Breast epithelium (tissue), 4 donors: ENCODE measurements around the gene GRM2. TPM values are rescaled to one million over a fixed set of nuclear protein-coding genes. Genes with fewer than 3 reads are reported as not detected.

Source experiments
- DNase-seq, 2 donors: peaks; one replicate each; pipeline ENCODE4 v3.0.0-alpha.2; 2019; ENCODE audit warnings: low spot score in 2 of 2
- H3K27ac ChIP-seq, 2 donors: fragments of 200-600 bp; sonication (generic) in 1 of 2; one replicate each; pipeline ENCODE4 v1.5.1; 2016 to 2019; ENCODE audit warnings: mild to moderate bottlenecking in 1 of 2
- H3K27me3 ChIP-seq, 2 donors: fragments of 200-600 bp; sonication (generic) in 1 of 2; one replicate each; pipeline versions ENCODE4 v1.5.1 to v1.6.0; 2017 to 2019; ENCODE audit warnings: control low read depth in 1 of 2, mild to moderate bottlenecking in 1 of 2
- H3K36me3 ChIP-seq: fragments of 200-600 bp; one replicate; pipeline ENCODE4 v1.5.1; 2019
- H3K4me1 ChIP-seq, 2 donors: fragments of 200-600 bp; sonication (generic); one replicate each; pipeline ENCODE4 v1.5.1; 2016 to 2019; ENCODE audit warnings: control low read depth in 1 of 2
- H3K4me3 ChIP-seq, 3 donors: fragments of 200-600 bp; sonication (generic); 1 replicate in 2 of 3; 2 replicates in 1 of 3; pipeline ENCODE4 v1.5.1; 2016 to 2019; ENCODE audit warnings: mild to moderate bottlenecking in 3 of 3, moderate library complexity in 2 of 3
- H3K9me3 ChIP-seq, 2 donors: fragments of 200-600 bp; sonication (generic) in 1 of 2; one replicate each; pipeline ENCODE4 v1.5.1; 2016 to 2019; ENCODE audit warnings: control low read depth in 1 of 2
- POLR2A ChIP-seq: fragments of 450-650 bp; IDR thresholded peaks from one replicate; pipeline ENCODE4 v1.6.1; 2016; ENCODE audit warnings: antibody characterized with exemption, mild to moderate bottlenecking, moderate library complexity
- POLR2AphosphoS5 ChIP-seq, 3 donors: sonication (generic); formaldehyde crosslinking; IDR thresholded peaks; one replicate each; pipeline ENCODE4 v1.6.1; 2017; ENCODE audit warnings: antibody characterized with exemption in 3 of 3
- intact Hi-C: fragments of 100-400 bp; cut with DNase I; formaldehyde crosslinking; loops from one replicate; pipeline ENCODE4 v1.15.1; 2023; ENCODE audit warnings: low total_unique reads
- total RNA-seq, 3 donors: library from RNA; depleted of rRNA; stranded (reverse); fragments of >200 nt; gene quantifications; one replicate each; pipeline ENCODE4 v1.1.0, GENCODE V29; 2016
- TF ChIP-seq, protein P1 (sequence below), 3 donors: fragments of 450-650 bp; IDR thresholded peaks; one replicate each; pipeline ENCODE4 v1.5.1; 2016 to 2017; ENCODE audit warnings: antibody characterized with exemption in 3 of 3, mild to moderate bottlenecking in 3 of 3, moderate library complexity in 3 of 3

The GRM2 gene
- total RNA-seq, 3 donors from 2014 or later, result 1.3 TPM; not detected in 2

DNA sequence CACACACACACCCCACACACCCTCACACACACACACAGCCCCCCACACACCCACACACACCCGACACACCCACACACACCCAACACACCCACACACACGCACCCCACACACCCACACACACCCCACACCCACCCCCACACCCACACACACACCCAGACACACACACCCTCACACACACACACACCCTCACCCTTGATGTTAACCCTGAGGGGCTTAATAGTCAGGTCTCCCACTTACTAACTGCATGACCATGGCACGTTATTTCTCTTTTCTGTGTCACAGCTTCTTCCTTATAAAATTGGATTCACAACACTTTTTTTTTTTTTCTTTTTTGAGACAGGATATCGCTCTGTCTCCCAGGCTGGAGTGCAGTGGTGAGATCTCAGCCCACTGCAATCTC, 2.8 kb downstream of the GRM2 start:
- H3K36me3 ChIP-seq, result no peaks in the 10 kb centered on the region
- H3K27ac ChIP-seq, result no peak overlapping the region
- no peaks in the 10 kb centered on the region for H3K9me3 ChIP-seq
- DNase-seq, result peak in 1 of 2 donors; percentile 30
- TF ChIP-seq POLR2A (no peak), POLR2AphosphoS5 (IDR thresholded peaks at IDR 0.05) (no peak)
- TF ChIP-seq, protein P1, sequence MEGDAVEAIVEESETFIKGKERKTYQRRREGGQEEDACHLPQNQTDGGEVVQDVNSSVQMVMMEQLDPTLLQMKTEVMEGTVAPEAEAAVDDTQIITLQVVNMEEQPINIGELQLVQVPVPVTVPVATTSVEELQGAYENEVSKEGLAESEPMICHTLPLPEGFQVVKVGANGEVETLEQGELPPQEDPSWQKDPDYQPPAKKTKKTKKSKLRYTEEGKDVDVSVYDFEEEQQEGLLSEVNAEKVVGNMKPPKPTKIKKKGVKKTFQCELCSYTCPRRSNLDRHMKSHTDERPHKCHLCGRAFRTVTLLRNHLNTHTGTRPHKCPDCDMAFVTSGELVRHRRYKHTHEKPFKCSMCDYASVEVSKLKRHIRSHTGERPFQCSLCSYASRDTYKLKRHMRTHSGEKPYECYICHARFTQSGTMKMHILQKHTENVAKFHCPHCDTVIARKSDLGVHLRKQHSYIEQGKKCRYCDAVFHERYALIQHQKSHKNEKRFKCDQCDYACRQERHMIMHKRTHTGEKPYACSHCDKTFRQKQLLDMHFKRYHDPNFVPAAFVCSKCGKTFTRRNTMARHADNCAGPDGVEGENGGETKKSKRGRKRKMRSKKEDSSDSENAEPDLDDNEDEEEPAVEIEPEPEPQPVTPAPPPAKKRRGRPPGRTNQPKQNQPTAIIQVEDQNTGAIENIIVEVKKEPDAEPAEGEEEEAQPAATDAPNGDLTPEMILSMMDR (IDR thresholded peaks at IDR 0.05), result no peak
- no peaks in the 10 kb centered on the region for H3K27me3 ChIP-seq
- H3K4me1 ChIP-seq, result no peaks in the 10 kb centered on the region
- intact Hi-C loops, result no loop called here
- H3K4me3 ChIP-seq, result no peak overlapping the region

DNA sequence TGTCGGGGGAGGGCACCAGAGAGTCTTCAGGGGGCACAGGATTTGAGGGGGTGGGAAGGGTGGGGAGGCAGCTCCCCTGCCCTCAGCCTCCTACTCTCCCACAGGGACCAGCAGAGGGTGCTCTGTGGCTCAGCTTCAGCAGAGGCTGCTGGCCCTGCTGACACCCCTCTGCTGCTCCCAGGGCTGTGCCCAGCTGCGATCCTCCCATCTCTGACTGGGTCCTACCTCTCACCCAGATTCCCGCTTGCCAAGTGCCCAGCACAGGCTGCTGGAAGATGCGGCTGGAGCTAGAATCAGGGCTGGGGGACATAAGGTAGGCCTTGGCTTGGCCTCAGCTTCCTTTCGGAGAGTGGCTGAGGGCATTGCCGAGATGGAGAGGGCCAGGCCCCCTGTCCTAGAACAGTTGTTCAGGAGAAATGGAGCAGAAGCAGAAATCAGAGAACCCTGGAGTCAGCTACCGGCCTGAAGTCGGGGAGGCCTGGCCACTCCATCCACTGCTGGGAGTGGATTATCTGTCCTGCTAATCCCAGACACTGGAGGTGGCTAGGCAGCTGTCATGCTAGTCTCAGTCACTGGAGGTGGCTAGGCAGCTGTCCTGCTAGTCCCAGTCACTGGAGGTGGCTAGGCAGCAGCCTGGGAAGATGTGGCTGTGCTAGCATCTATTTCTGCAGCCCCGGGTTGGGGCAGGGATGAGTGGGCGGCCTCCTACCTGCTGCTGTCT, 3.9 kb downstream of the GRM2 start:
- no peaks in the 10 kb centered on the region for H3K36me3 ChIP-seq
- H3K9me3 ChIP-seq, result no peaks in the 10 kb centered on the region
- intact Hi-C loops, result no loop called here
- no peaks in the 10 kb centered on the region for H3K27me3 ChIP-seq
- DNase-seq, result peak in 1 of 2 donors; percentile 33
- H3K4me3 ChIP-seq, result no peak overlapping the region
- H3K4me1 ChIP-seq, result no peaks in the 10 kb centered on the region
- no peak overlapping the region for H3K27ac ChIP-seq
- TF ChIP-seq, protein P1 (IDR thresholded peaks at IDR 0.05), result no peak
- TF ChIP-seq POLR2A (no peak), POLR2AphosphoS5 (IDR thresholded peaks at IDR 0.05) (no peak)

DNA sequence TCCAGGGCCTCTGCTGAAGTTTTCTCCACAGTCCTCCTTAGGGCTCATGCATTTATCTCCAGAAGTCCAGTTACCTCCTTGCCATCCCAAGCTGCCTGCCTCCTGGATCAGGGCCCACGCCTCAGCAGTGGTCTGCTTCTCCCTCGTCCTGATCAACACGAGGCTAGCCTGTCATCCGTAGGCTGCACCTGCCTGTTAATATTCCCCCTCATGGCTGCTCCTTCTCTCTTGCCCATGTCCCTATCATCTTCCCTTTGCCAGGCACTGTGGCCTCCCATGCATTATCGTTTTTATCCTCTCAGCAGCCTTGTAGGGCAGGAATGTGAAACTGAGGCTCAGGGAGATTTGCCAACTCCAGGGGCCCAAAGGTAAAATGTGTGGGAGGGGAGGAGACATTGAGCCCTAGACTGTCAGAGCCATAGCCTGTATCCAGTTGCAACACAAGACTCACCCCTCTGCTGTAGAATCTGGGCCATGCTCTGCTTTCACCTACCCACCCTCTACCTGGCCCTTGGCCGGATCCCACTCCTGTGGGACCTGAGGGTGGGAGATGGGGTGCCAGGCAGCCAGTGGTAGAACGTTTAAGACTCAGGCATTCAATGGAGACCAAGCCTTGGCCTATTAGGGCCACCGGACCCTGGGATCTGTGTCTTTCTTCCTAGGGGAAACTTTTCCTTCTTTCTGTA, 4.6 kb downstream of the GRM2 start:
- TF ChIP-seq POLR2AphosphoS5 (IDR thresholded peaks at IDR 0.05) (no peak), POLR2A (no peak)
- TF ChIP-seq, protein P1 (IDR thresholded peaks at IDR 0.05), result no peak

DNA sequence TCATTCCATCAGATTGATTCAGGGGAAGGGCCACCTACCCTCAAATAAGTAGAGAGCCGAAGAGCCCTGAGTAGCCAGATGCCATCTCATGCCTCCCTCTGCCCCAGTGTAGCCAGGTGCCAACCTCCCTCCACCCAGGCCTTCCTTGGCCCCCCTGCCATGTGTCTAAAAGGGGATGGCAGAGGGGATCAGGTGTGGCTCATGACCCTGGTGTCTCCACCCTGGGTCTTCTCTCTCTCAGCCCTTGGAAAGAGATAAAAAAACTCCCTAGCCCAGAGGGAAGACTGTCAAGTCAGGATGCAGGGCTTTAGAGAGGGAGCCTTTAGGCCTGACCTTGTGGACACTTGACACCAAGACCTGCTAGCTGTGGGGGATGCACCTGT, 5.2 kb downstream of the GRM2 start:
- H3K27ac ChIP-seq, result no peak overlapping the region
- TF ChIP-seq POLR2AphosphoS5 (IDR thresholded peaks at IDR 0.05) (no peak), POLR2A (no peak)
- TF ChIP-seq, protein P1 (IDR thresholded peaks at IDR 0.05), result no peak
- no peaks in the 10 kb centered on the region for H3K9me3 ChIP-seq
- H3K36me3 ChIP-seq, result no peaks in the 10 kb centered on the region
- H3K4me1 ChIP-seq, result no peaks in the 10 kb centered on the region
- no peak overlapping the region for H3K4me3 ChIP-seq
- DNase-seq, result peak in 1 of 2 donors; percentile 20
- H3K27me3 ChIP-seq, result no peaks in the 10 kb centered on the region
- intact Hi-C loops, result no loop called here

More for the DNA sequence above, 4.6 kb downstream of the GRM2 start:
- Histone ChIP-seq H3K4me1 (no peaks in the 10 kb centered on the region), H3K36me3 (no peaks in the 10 kb centered on the region), H3K9me3 (no peaks in the 10 kb centered on the region), H3K27me3 (no peaks in the 10 kb centered on the region), H3K27ac (no peak overlapping the region), H3K4me3 (no peak overlapping the region)
- intact Hi-C loops, result no loop called here
- peak in 1 of 2 donors; percentile 12 for DNase-seq

DNA sequence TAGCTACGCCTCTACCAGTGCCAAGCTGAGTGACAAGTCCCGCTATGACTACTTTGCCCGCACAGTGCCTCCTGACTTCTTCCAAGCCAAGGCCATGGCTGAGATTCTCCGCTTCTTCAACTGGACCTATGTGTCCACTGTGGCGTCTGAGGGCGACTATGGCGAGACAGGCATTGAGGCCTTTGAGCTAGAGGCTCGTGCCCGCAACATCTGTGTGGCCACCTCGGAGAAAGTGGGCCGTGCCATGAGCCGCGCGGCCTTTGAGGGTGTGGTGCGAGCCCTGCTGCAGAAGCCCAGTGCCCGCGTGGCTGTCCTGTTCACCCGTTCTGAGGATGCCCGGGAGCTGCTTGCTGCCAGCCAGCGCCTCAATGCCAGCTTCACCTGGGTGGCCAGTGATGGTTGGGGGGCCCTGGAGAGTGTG, 5.7 kb downstream of the GRM2 start:
- no peaks in the 10 kb centered on the region for H3K9me3 ChIP-seq
- DNase-seq, result no peak
- intact Hi-C loops, result no loop called here
- H3K4me3 ChIP-seq, result no peak overlapping the region
- H3K27me3 ChIP-seq, result no peaks in the 10 kb centered on the region
- H3K27ac ChIP-seq, result no peak overlapping the region
- no peaks in the 10 kb centered on the region for H3K36me3 ChIP-seq
- no peak for TF ChIP-seq POLR2AphosphoS5 (IDR thresholded peaks at IDR 0.05)
- TF ChIP-seq, protein P1 (IDR thresholded peaks at IDR 0.05), result no peak
- no peak for TF ChIP-seq POLR2A
- no peaks in the 10 kb centered on the region for H3K4me1 ChIP-seq
